SK-N-SH (cell line): ENCODE results near the gene C14orf180. TPM values are rescaled to one million over a fixed set of nuclear protein-coding genes. Genes with fewer than 3 reads are reported as not detected.

Experiments
- CTCF ChIA-PET: fragments of 300-600, 350-600 bp; formaldehyde crosslinking; extraction: SDS; loops from one replicate; lab custom pipeline; 2021; lab: Yijun Ruan, JAX
- POLR2A ChIA-PET: fragments of 350-600 bp; sonication (Branson Sonifier 250); formaldehyde crosslinking; extraction: SDS; loops from one replicate; lab custom pipeline; 2020; ENCODE audit warnings: antibody characterized with exemption, inconsistent platforms; lab: Yijun Ruan, JAX
- DNase-seq: peaks from one replicate; pipeline ENCODE4 v3.0.0; 2012
- H2AFZ ChIP-seq: fragments of 200-600 bp; sonication (generic); 2 replicates; pipeline ENCODE4 v1.8.1; 2016; ENCODE audit warnings: antibody characterized with exemption, mild to moderate bottlenecking, low read depth
- H3F3A ChIP-seq: fragments of 200-600 bp; sonication (generic); replicated peaks from 2 replicates; pipeline ENCODE3; 2016; ENCODE audit warnings: antibody characterized with exemption, mild to moderate bottlenecking; ENCODE audit not compliant: insufficient read depth
- H3K27ac ChIP-seq, 2 experiments: fragments of 200-500 bp in 1 of 2; fragments of 200-600 bp in 1 of 2; sonication (Bioruptor generic) in 1 of 2; sonication (generic), shearing (Covaris generic) in 1 of 2; 2 replicates each; pipeline versions ENCODE4 v1.5.1 to v1.6.1; 2014 to 2016; ENCODE audit warnings: low read depth in 2 of 2, inconsistent platforms in 1 of 2, low read length in 1 of 2, mild to moderate bottlenecking in 1 of 2, mixed read lengths in 1 of 2
- H3K27me3 ChIP-seq: fragments of 200-600 bp; sonication (generic), shearing (Covaris generic); 2 replicates; pipeline ENCODE4 v1.6.1; 2016; ENCODE audit warnings: mixed run types; ENCODE audit not compliant: insufficient read depth
- H3K36me3 ChIP-seq, 2 experiments: fragments of 200-500 bp in 1 of 2; fragments of 200-600 bp in 1 of 2; sonication (Bioruptor generic) in 1 of 2; sonication (generic) in 1 of 2; replicated peaks in 1 of 2; 2 replicates each; pipeline versions ENCODE3 to v1.5.1; 2014 to 2016; ENCODE audit warnings: low read length in 1 of 2, mild to moderate bottlenecking in 1 of 2; ENCODE audit not compliant: insufficient read depth in 2 of 2, control insufficient read depth in 1 of 2
- H3K4me1 ChIP-seq, 2 experiments: fragments of 200-500 bp in 1 of 2; fragments of 200-600 bp in 1 of 2; sonication (Bioruptor generic) in 1 of 2; sonication (generic), shearing (Covaris generic) in 1 of 2; 2 replicates each; pipeline versions ENCODE4 v1.5.1 to v1.6.1; 2014 to 2016; ENCODE audit warnings: low read depth in 1 of 2, low read length in 1 of 2, mixed run types in 1 of 2; ENCODE audit not compliant: insufficient read depth in 2 of 2, control insufficient read depth in 1 of 2
- H3K4me2 ChIP-seq: fragments of 200-600 bp; sonication (generic), shearing (Covaris generic); 2 replicates; pipeline ENCODE4 v1.6.1; 2017; ENCODE audit warnings: mixed run types
- H3K4me3 ChIP-seq, 2 experiments: fragments of 200-500 bp in 1 of 2; fragments of 200-600 bp in 1 of 2; sonication (Bioruptor generic) in 1 of 2; sonication (generic), shearing (Covaris generic) in 1 of 2; 2 replicates each; pipeline versions ENCODE4 v1.5.1 to v1.8.1; 2014 to 2016; ENCODE audit warnings: low read depth in 2 of 2, inconsistent platforms in 1 of 2, low read length in 1 of 2, mild to moderate bottlenecking in 1 of 2, mixed read lengths in 1 of 2, moderate library complexity in 1 of 2
- H3K79me2 ChIP-seq: fragments of 200-600 bp; sonication (generic); 2 replicates; pipeline ENCODE4 v1.8.1; 2017; ENCODE audit warnings: mild to moderate bottlenecking; ENCODE audit not compliant: insufficient read depth
- H3K9ac ChIP-seq: fragments of 200-600 bp; sonication (generic); 2 replicates; pipeline ENCODE4 v1.6.1; 2017; ENCODE audit warnings: mixed run types
- H3K9me2 ChIP-seq: fragments of 200-600 bp; sonication (generic); 2 replicates; pipeline ENCODE4 v1.6.1; 2017; ENCODE audit warnings: mixed run types
- H3K9me3 ChIP-seq: fragments of 200-600 bp; sonication (generic); 2 replicates; pipeline ENCODE4 v1.6.1; 2017; ENCODE audit warnings: mixed run types, mild to moderate bottlenecking, moderate library complexity
- H4K20me1 ChIP-seq: fragments of 200-600 bp; sonication (generic); 2 replicates; pipeline ENCODE4 v1.6.1; 2017; ENCODE audit warnings: mild to moderate bottlenecking, mixed run types; ENCODE audit not compliant: insufficient read depth
- CHD2 ChIP-seq: fragments of 150-350 bp; IDR thresholded peaks from 2 replicates; pipeline ENCODE4 v1.6.1; 2018; ENCODE audit warnings: low read length; ENCODE audit not compliant: partially characterized antibody
- EZH2phosphoT487 ChIP-seq: fragments of 200-600 bp; sonication (generic); IDR thresholded peaks from 2 replicates; pipeline ENCODE4 v1.6.1; 2017; ENCODE audit warnings: low read depth, mixed run types, mild to moderate bottlenecking, antibody characterized with exemption, moderate library complexity, borderline replicate concordance
- FOSL2 ChIP-seq: IDR thresholded peaks from 2 replicates; pipeline ENCODE4 v1.4.0; 2012; ENCODE audit warnings: low read depth, mild to moderate bottlenecking, moderate library complexity, borderline replicate concordance
- FOXJ3 ChIP-seq: sonication (generic); formaldehyde crosslinking; IDR thresholded peaks from 2 replicates; pipeline ENCODE4 v1.5.1; 2020; ENCODE audit warnings: mild to moderate bottlenecking, missing genetic modification reagents
- FOXM1 ChIP-seq: IDR thresholded peaks from 2 replicates; pipeline ENCODE4 v1.4.0; 2012; ENCODE audit warnings: low read depth, mild to moderate bottlenecking
- GABPA ChIP-seq: IDR thresholded peaks from 2 replicates; pipeline ENCODE4 v1.4.0; 2012; ENCODE audit warnings: low read depth, mild to moderate bottlenecking
- GATA2 ChIP-seq: sonication (generic); formaldehyde crosslinking; IDR thresholded peaks from 2 replicates; pipeline ENCODE4 v1.5.0; 2020; ENCODE audit warnings: mild to moderate bottlenecking, missing genetic modification reagents
- MXI1 ChIP-seq: IDR thresholded peaks from 2 replicates; pipeline ENCODE4 v1.6.1; 2012; ENCODE audit warnings: mild to moderate bottlenecking, low read depth, low read length, improper control_type of control experiment
- RAD21 ChIP-seq: IDR thresholded peaks from 2 replicates; pipeline ENCODE4 v1.6.1; 2012; ENCODE audit warnings: mild to moderate bottlenecking, low read length
- RCOR1 ChIP-seq: fragments of 150-350 bp; IDR thresholded peaks from 2 replicates; pipeline ENCODE4 v1.6.1; 2017; ENCODE audit warnings: antibody characterized with exemption, low read length
- RFX5 ChIP-seq: IDR thresholded peaks from 2 replicates; pipeline ENCODE4 v1.6.1; 2012; ENCODE audit warnings: mild to moderate bottlenecking, improper control_type of control experiment, low read length
- SIN3A ChIP-seq: IDR thresholded peaks from 2 replicates; pipeline ENCODE4 v1.6.1; 2012; ENCODE audit warnings: low read depth, mild to moderate bottlenecking, low read length, moderate library complexity, borderline replicate concordance
- SMC3 ChIP-seq: IDR thresholded peaks from 2 replicates; pipeline ENCODE4 v1.6.1; 2012; ENCODE audit warnings: low read depth, low read length, improper control_type of control experiment
- TEAD4 ChIP-seq: IDR thresholded peaks from 2 replicates; pipeline ENCODE4 v1.4.0; 2012; ENCODE audit warnings: mild to moderate bottlenecking, borderline replicate concordance; ENCODE audit not compliant: insufficient read depth
- YY1 ChIP-seq: IDR thresholded peaks from 2 replicates; pipeline ENCODE4 v1.4.0; 2012; ENCODE audit warnings: low read depth, mild to moderate bottlenecking
- WGBS: methylation state at CpG from one replicate; pipeline ENCODE4 v1.1.6; 2017; ENCODE audit warnings: low lambda C conversion rate; 5-methylcytosine and 5-hydroxymethylcytosine counted together
- polyA plus RNA-seq, 3 experiments: library from polyadenylated mRNA; depleted of rRNA; stranded (reverse); fragments of >200 nt; gene quantifications; 2 replicates each; pipeline ENCODE4 v1.2.3, GENCODE V29; 2012
- TF ChIP-seq, protein P1 (sequence below): IDR thresholded peaks from 2 replicates; pipeline ENCODE4; 2012
- TF ChIP-seq, protein P2 (sequence below): IDR thresholded peaks from 2 replicates; pipeline ENCODE4 v1.6.1; 2012; ENCODE audit warnings: mild to moderate bottlenecking, low read depth, low read length, moderate library complexity

Gene C14orf180
- polyA plus RNA-seq, 1 of the 3 experiments (the other 2 are of a cell fraction), result not detected

GRCh38 chr14:104596451-104596918, 16.9 kb downstream of the C14orf180 start:
- CTCF ChIA-PET, result interaction anchor here (1.3 to 2.4 kb wide), 2 partner anchors 33 to 41 kb away, joined by 3 to 8 read pairs; no protein-coding TSS in a partner anchor
- Histone ChIP-seq H3K79me2 (no peaks in the 10 kb centered on the region), H3K4me2 (no peak overlapping the region), H3K4me3 (no peak overlapping the region), H3K9me3 (no peaks in the 10 kb centered on the region), H3K9me2 (no peaks in the 10 kb centered on the region), H4K20me1 (no peaks in the 10 kb centered on the region), H2AFZ (no peak overlapping the region), H3K4me1 (peaks cover 0 to 81% of the 10 kb centered on the region in 2 experiments; a peak in 2 of 4 replicates), H3K9ac (no peak overlapping the region), H3F3A (no peaks in the 10 kb centered on the region), H3K27ac (no peak overlapping the region; a peak in 1 of 4 replicates), H3K36me3 (no peaks in the 10 kb centered on the region), H3K27me3 (no peaks in the 10 kb centered on the region)
- no peak for TF ChIP-seq SMC3
- POLR2A ChIA-PET, result no interaction called here
- 51% methylated on average over 11 of the region's 11 CpGs for WGBS
- DNase-seq, result peak; percentile 29

- Histone ChIP-seq H3F3A (no peaks in the 10 kb centered on the region), H3K27ac (no peak overlapping the region; a peak in 1 of 4 replicates), H3K9me3 (no peaks in the 10 kb centered on the region), H3K36me3 (no peaks in the 10 kb centered on the region), H3K4me2 (no peak overlapping the region), H3K79me2 (no peaks in the 10 kb centered on the region), H3K4me3 (no peak overlapping the region), H2AFZ (no peak overlapping the region), H3K9ac (no peak overlapping the region), H3K9me2 (no peaks in the 10 kb centered on the region), H3K4me1 (peaks cover 0 to 85% of the 10 kb centered on the region in 2 experiments; a peak in 2 of 4 replicates), H4K20me1 (no peaks in the 10 kb centered on the region), H3K27me3 (no peaks in the 10 kb centered on the region)
- DNase-seq, result peak; percentile 20
- WGBS, result 75% methylated on average over 20 of the region's 21 CpGs
- TF ChIP-seq GABPA, result no peak
- TF ChIP-seq FOXJ3 (CRISPR knock-in tag), result no peak
- no peak for TF ChIP-seq EZH2phosphoT487
- no peak for TF ChIP-seq RAD21
- TF ChIP-seq CHD2, result no peak
- TF ChIP-seq TEAD4, result no peak
- no peak for TF ChIP-seq YY1
- no peak for TF ChIP-seq SMC3
- TF ChIP-seq SIN3A, result no peak
- TF ChIP-seq, protein P1, sequence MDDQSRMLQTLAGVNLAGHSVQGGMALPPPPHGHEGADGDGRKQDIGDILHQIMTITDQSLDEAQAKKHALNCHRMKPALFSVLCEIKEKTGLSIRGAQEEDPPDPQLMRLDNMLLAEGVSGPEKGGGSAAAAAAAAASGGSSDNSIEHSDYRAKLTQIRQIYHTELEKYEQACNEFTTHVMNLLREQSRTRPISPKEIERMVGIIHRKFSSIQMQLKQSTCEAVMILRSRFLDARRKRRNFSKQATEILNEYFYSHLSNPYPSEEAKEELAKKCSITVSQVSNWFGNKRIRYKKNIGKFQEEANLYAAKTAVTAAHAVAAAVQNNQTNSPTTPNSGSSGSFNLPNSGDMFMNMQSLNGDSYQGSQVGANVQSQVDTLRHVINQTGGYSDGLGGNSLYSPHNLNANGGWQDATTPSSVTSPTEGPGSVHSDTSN, result no peak
- no peak for TF ChIP-seq RCOR1
- TF ChIP-seq RFX5, result no peak
- TF ChIP-seq, protein P2, sequence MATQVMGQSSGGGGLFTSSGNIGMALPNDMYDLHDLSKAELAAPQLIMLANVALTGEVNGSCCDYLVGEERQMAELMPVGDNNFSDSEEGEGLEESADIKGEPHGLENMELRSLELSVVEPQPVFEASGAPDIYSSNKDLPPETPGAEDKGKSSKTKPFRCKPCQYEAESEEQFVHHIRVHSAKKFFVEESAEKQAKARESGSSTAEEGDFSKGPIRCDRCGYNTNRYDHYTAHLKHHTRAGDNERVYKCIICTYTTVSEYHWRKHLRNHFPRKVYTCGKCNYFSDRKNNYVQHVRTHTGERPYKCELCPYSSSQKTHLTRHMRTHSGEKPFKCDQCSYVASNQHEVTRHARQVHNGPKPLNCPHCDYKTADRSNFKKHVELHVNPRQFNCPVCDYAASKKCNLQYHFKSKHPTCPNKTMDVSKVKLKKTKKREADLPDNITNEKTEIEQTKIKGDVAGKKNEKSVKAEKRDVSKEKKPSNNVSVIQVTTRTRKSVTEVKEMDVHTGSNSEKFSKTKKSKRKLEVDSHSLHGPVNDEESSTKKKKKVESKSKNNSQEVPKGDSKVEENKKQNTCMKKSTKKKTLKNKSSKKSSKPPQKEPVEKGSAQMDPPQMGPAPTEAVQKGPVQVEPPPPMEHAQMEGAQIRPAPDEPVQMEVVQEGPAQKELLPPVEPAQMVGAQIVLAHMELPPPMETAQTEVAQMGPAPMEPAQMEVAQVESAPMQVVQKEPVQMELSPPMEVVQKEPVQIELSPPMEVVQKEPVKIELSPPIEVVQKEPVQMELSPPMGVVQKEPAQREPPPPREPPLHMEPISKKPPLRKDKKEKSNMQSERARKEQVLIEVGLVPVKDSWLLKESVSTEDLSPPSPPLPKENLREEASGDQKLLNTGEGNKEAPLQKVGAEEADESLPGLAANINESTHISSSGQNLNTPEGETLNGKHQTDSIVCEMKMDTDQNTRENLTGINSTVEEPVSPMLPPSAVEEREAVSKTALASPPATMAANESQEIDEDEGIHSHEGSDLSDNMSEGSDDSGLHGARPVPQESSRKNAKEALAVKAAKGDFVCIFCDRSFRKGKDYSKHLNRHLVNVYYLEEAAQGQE, result no peak
- no peak for TF ChIP-seq MXI1
- no peak for TF ChIP-seq GATA2 (CRISPR knock-in tag)
- TF ChIP-seq FOXM1, result no peak
- no peak for TF ChIP-seq FOSL2
- CTCF ChIA-PET, result interaction anchor here (1.0 to 2.4 kb wide), 2 partner anchors 18 to 33 kb away, joined by 3 to 8 read pairs; partner anchors contain the start of gene C14orf180
- POLR2A ChIA-PET, result interaction anchor here (1.2 kb wide), 1 partner anchor 135 kb away, joined by 3 read pairs; no protein-coding TSS in a partner anchor
These were observed 17.4 kb downstream of the C14orf180 start for GRCh38 chr14:104596927-104597351.
